GM12878 (cell line): ENCODE results near the gene DDX51. TPM values are rescaled to one million over a fixed set of nuclear protein-coding genes. Genes with fewer than 3 reads are reported as not detected.
A peak's percentile ranks its signal among the peaks of the same experiment; 100 is the strongest.

Experiments used
- ATAC-seq: fragments of 200-7000 bp; cut with Tn5 transposase; 3 replicates; pipeline ENCODE4 v1.9.1; 2020; ENCODE audit warnings: mild to moderate bottlenecking, moderate library complexity
- BruUV-seq: library from RNA; stranded (reverse); fragments of 400-500 nt; replicated peaks from 2 replicates; lab custom pipeline; 2021; lab: Mats Ljungman, UMichigan
- CTCF ChIA-PET: fragments of 300-600 bp; sonication (Branson Sonifier 250); formaldehyde crosslinking; extraction: SDS; loops from one replicate; lab custom pipeline; 2021; ENCODE audit warnings: inconsistent platforms; lab: Yijun Ruan, JAX
- POLR2A ChIA-PET: fragments of 350-600 bp; formaldehyde crosslinking; extraction: SDS; loops from one replicate; lab custom pipeline; 2021; ENCODE audit warnings: inconsistent platforms; lab: Charles Lee
- RAD21 ChIA-PET: fragments of 300-600 bp; sonication (Branson Sonifier 250); formaldehyde crosslinking; loops from one replicate; lab custom pipeline; 2023; ENCODE audit warnings: antibody characterized with exemption; ENCODE audit not compliant: unreplicated experiment; lab: Charles Lee
- SMC1A ChIA-PET: fragments of 300-600 bp; sonication (Branson Sonifier 250); formaldehyde crosslinking; loops from one replicate; lab custom pipeline; 2023; ENCODE audit not compliant: unreplicated experiment, uncharacterized antibody; lab: Charles Lee
- DNase-seq: peaks from one replicate; pipeline ENCODE4 v3.0.0-alpha.2; 2011; ENCODE audit warnings: low read depth, low spot score
- FAIRE-seq: peaks from 3 replicates; lab custom pipeline; 2011; peaks lifted over from hg19 to GRCh38; lab: Jason Lieb, UNC
- H2AFZ ChIP-seq: 2 replicates; pipeline ENCODE4 v1.6.0; 2011; ENCODE audit warnings: low read depth, low read length, control low read depth; ENCODE audit not compliant: control insufficient read depth
- H3K27ac ChIP-seq: 2 replicates; pipeline ENCODE4 v1.5.1; 2011; ENCODE audit warnings: control low read depth; ENCODE audit not compliant: control insufficient read depth, insufficient read depth
- H3K27me3 ChIP-seq, 2 experiments: replicated peaks in 1 of 2; 2 replicates each; pipeline versions ENCODE4 v1.6.0 to v1.6.1; 2011; ENCODE audit warnings: low read length in 1 of 2; ENCODE audit not compliant: control insufficient read depth in 2 of 2, insufficient read depth in 2 of 2
- H3K36me3 ChIP-seq, 2 experiments: 2 replicates each; pipeline ENCODE4 v1.5.1; 2011; ENCODE audit warnings: low read length in 1 of 2; ENCODE audit not compliant: control insufficient read depth in 2 of 2, insufficient read depth in 2 of 2
- H3K4me1 ChIP-seq: 2 replicates; pipeline ENCODE4 v1.6.1; 2011; ENCODE audit warnings: mild to moderate bottlenecking, low read length, moderate library complexity, mixed read lengths; ENCODE audit not compliant: control insufficient read depth, insufficient read depth
- H3K4me2 ChIP-seq: 2 replicates; pipeline ENCODE4 v1.6.0; 2011; ENCODE audit warnings: control low read depth; ENCODE audit not compliant: control insufficient read depth, insufficient read depth
- H3K4me3 ChIP-seq: fragments of 200-600 bp; sonication (generic); 2 replicates; pipeline ENCODE4 v1.5.1; 2016
- H3K79me2 ChIP-seq: 2 replicates; pipeline ENCODE4 v1.6.0; 2011; ENCODE audit warnings: low read length; ENCODE audit not compliant: control insufficient read depth, insufficient read depth
- H3K9ac ChIP-seq: 2 replicates; pipeline ENCODE4 v1.8.0; 2011; ENCODE audit warnings: low read length, control low read depth, mixed read lengths; ENCODE audit not compliant: control insufficient read depth, insufficient read depth
- H3K9me3 ChIP-seq: replicated peaks from 3 replicates; pipeline ENCODE4 v1.5.1; 2011; ENCODE audit warnings: mild to moderate bottlenecking, low read length; ENCODE audit not compliant: control insufficient read depth, insufficient read depth
- H4K20me1 ChIP-seq: 2 replicates; pipeline ENCODE4 v1.6.0; 2011; ENCODE audit not compliant: control insufficient read depth, insufficient read depth
- BRCA1 ChIP-seq: IDR thresholded peaks from 2 replicates; pipeline ENCODE4 v1.6.1; 2011; ENCODE audit warnings: low read depth, low read length, improper control_type of control experiment
- CHD2 ChIP-seq: IDR thresholded peaks from 2 replicates; pipeline ENCODE4 v1.6.1; 2011; ENCODE audit warnings: low read depth, low read length, improper control_type of control experiment, borderline replicate concordance
- JUND ChIP-seq: IDR thresholded peaks from 2 replicates; pipeline ENCODE4 v1.6.1; 2012; ENCODE audit warnings: low read depth, mild to moderate bottlenecking, low read length, improper control_type of control experiment, moderate library complexity
- RAD21 ChIP-seq: IDR thresholded peaks from 2 replicates; pipeline ENCODE4 v1.6.1; 2011; ENCODE audit warnings: mild to moderate bottlenecking, low read depth, low read length, moderate library complexity; ENCODE audit not compliant: insufficient read depth
- SUPT20H ChIP-seq: IDR thresholded peaks from 2 replicates; pipeline ENCODE4 v1.6.1; 2011; ENCODE audit warnings: low read depth, mild to moderate bottlenecking, low read length, moderate library complexity, borderline replicate concordance; ENCODE audit not compliant: control insufficient read depth
- ZNF207 ChIP-seq: fragments of 450-650 bp; IDR thresholded peaks from 2 replicates; pipeline ENCODE4 v1.6.1; 2014; ENCODE audit warnings: antibody characterized with exemption, mild to moderate bottlenecking, borderline replicate concordance
- WGBS: methylation state at CpG from one replicate; pipeline ENCODE4 v1.1.6; 2016; ENCODE audit warnings: low lambda C conversion rate; ENCODE audit not compliant: insufficient replicate concordance, insufficient coverage; ENCODE audit errors: missing lambda C conversion rate; 5-methylcytosine and 5-hydroxymethylcytosine counted together
- in situ Hi-C: fragments of 300-500 bp; cut with MboI; formaldehyde crosslinking; loops from 9 replicates; pipeline ENCODE4 v1.14.3; 2018; ENCODE audit warnings: mixed read lengths
- intact Hi-C: fragments of 100-400 bp; cut with micrococcal nuclease; formaldehyde crosslinking; loops from one replicate; pipeline ENCODE4 v1.14.2; 2022; ENCODE audit not compliant: unreplicated experiment
- polyA plus RNA-seq, 11 experiments: library from polyadenylated mRNA; depleted of rRNA in 4 of 11; unstranded in 6 of 11; stranded (reverse) in 5 of 11; fragments of >200 nt; fragmentation: Nextera tagmentation in 4 of 11; fragmentation: Illumina TruSeq in 1 of 11; extraction: Ambion mirVana in 4 of 11; extraction: Trizol in 1 of 11; gene quantifications; 1 replicate in 1 of 11; 2 replicates in 10 of 11; pipeline versions ENCODE4 v1.2.1 to v1.2.3, GENCODE V29; 2011 to 2016; ENCODE audit warnings: inconsistent platforms in 2 of 11, missing spikeins in 2 of 11, low read depth in 1 of 11
- total RNA-seq, 4 experiments: library from RNA; depleted of rRNA in 3 of 4; stranded (reverse); fragments of >200 nt in 3 of 4; fragmentation: Illumina TruSeq in 1 of 4; extraction: Trizol in 1 of 4; gene quantifications; 2 replicates each; pipeline versions ENCODE4 v1.2.1 to v1.2.3, GENCODE V29; 2013 to 2021
- TF ChIP-seq, protein P1 (sequence below): fragments of 450-650 bp; IDR thresholded peaks from 2 replicates; pipeline ENCODE4 v1.6.1; 2014; ENCODE audit warnings: mild to moderate bottlenecking

DDX51 gene
- total and polyA plus RNA-seq, 10 of the 15 experiments (the other 5 are each of a cell fraction or from before 2014, with no cell fraction given), result 0.97 to 29.1 (median 9.8) TPM

DNA sequence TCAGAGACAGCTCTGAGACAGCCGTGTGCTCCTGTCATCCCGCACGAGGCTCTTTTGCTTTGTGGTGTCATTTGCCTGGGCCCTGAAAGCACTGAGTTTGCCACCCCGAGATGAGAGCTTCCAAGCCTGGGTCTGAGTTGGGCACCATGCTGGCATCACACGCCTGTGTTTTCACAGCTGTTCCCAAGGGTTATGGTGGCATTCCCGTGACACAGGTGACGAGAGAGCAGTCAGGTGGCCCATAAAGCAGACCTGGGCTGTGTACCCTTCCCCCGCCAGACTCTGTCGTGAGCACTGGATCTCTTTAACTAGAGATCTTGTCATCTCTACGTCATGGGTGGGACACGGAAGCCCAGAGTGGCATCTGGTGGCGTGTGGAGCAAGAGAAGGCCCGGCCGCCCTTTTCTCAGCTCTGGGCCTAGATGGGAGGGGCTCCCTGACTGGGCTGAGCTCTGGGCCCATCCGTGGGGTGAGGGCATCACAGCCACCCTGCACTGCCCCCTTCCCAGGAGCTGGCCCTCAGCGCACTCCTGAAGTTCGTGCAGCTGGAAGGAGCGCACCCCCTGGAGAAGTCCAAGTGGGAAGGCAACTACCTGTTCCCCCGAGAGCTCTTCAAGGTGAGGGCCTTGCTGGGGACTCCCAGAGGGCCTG lies 2.8 kb upstream of the DDX51 start:
- ChIA-PET RAD21 (no interaction called here), SMC1A (no interaction called here)
- H3K79me2 ChIP-seq, result peaks cover 38% of the 10 kb centered on the region
- 89% methylated on average over 19 of the region's 19 CpGs for WGBS
- TF ChIP-seq CHD2, result no peak
- no peak for TF ChIP-seq JUND
- TF ChIP-seq, protein P1, sequence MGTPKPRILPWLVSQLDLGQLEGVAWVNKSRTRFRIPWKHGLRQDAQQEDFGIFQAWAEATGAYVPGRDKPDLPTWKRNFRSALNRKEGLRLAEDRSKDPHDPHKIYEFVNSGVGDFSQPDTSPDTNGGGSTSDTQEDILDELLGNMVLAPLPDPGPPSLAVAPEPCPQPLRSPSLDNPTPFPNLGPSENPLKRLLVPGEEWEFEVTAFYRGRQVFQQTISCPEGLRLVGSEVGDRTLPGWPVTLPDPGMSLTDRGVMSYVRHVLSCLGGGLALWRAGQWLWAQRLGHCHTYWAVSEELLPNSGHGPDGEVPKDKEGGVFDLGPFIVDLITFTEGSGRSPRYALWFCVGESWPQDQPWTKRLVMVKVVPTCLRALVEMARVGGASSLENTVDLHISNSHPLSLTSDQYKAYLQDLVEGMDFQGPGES, result no peak
- TF ChIP-seq SUPT20H, result no peak
- TF ChIP-seq, all 136 proteins: peak for 0
- DNase-seq (no peak), ATAC-seq (no peak), FAIRE-seq (no peak)
- Histone ChIP-seq H4K20me1 (no peaks in the 10 kb centered on the region; the same call in 1 of the 2 replicates), H3K4me2 (no peak overlapping the region), H3K27me3 (no peaks in the 10 kb centered on the region), H3K36me3 (peaks cover 0 to 5% of the 10 kb centered on the region in 2 experiments; a peak in 3 of 4 replicates), H3K27ac (no peak overlapping the region), H3K4me3 (no peak overlapping the region), H3K9ac (no peak overlapping the region), H3K9me3 (no peaks in the 10 kb centered on the region), H3K4me1 (peaks cover 11% of the 10 kb centered on the region), H2AFZ (no peak overlapping the region)
- intact Hi-C loops, result no loop called here
- CTCF ChIA-PET, result no interaction called here
- in situ Hi-C loops, result no loop called here
- no TSS peak for BruUV-seq
- POLR2A ChIA-PET, result no interaction called here

GRCh38 chr12:132146098-132146497 lies 2.0 kb upstream of the DDX51 start:
- DNase-seq (no peak), FAIRE-seq (no peak), ATAC-seq (no peak)
- no peak overlapping the region for H3K4me3 ChIP-seq
- BruUV-seq, result no TSS peak
- H3K27ac ChIP-seq, result no peak overlapping the region
- H4K20me1 ChIP-seq, result no peaks in the 10 kb centered on the region
- TF ChIP-seq BRCA1 (no peak), ZNF207 (no peak), RAD21 (no peak)
- 95% methylated on average over 24 of the region's 24 CpGs for WGBS
- H3K79me2 ChIP-seq, result peaks cover 38% of the 10 kb centered on the region
- H3K9me3 ChIP-seq, result no peaks in the 10 kb centered on the region
- SMC1A ChIA-PET, result no interaction called here
- RAD21 ChIA-PET, result no interaction called here
- peak overlapping the region; percentile 89; the same call in 1 of the 2 replicates for H3K4me2 ChIP-seq
- peaks cover 0 to 8% of the 10 kb centered on the region in 2 experiments; a peak in 3 of 4 replicates for H3K36me3 ChIP-seq
- H3K27me3 ChIP-seq, result no peaks in the 10 kb centered on the region
- intact Hi-C loops, result no loop called here
- H3K4me1 ChIP-seq, result peaks cover 11% of the 10 kb centered on the region
- no peak overlapping the region for H2AFZ ChIP-seq
- no peak overlapping the region for H3K9ac ChIP-seq
- CTCF ChIA-PET, result no interaction called here
- POLR2A ChIA-PET, result no interaction called here
- in situ Hi-C loops, result no loop called here
